Measurements from ENCODE around the gene OSM. TPM values are rescaled to one million over a fixed set of nuclear protein-coding genes. Genes with fewer than 3 reads are reported as not detected.

The OSM gene
- total and polyA plus RNA-seq, 4 donors = 0.39 to 1.9 (median 0.65) TPM

GRCh38 chr22:30214703-30215407 lies 51.8 kb downstream of the OSM start:
- no peak overlapping the region for H3K27ac ChIP-seq (ENCODE audit: low read depth, low read length)
- DNase-seq (ENCODE audit: low read depth in 4 of 6, low spot score in 6 of 6) = no peak
- no peak overlapping the region for H3K4me3 ChIP-seq (ENCODE audit: low read depth, low read length)
- no peaks in the 10 kb centered on the region for H3K36me3 ChIP-seq (ENCODE audit: control insufficient read depth, insufficient read depth, low read length)
- H3K27me3 ChIP-seq (ENCODE audit: control insufficient read depth, insufficient read depth, low read length) = no peaks in the 10 kb centered on the region
- 70% methylated on average over 12 of the region's 12 CpGs for WGBS (ENCODE audit: insufficient coverage)
- H3K4me1 ChIP-seq (ENCODE audit: control insufficient read depth, insufficient read depth, low read length) = peaks cover 40% of the 10 kb centered on the region
- no peaks in the 10 kb centered on the region for H3K9me3 ChIP-seq (ENCODE audit: control insufficient read depth, insufficient read depth, low read length)

- Histone ChIP-seq H3K9me3 (ENCODE audit: control insufficient read depth, insufficient read depth, low read length) (no peaks in the 10 kb centered on the region), H3K27ac (ENCODE audit: low read depth, low read length) (peak overlapping the region; percentile 52), H3K4me1 (ENCODE audit: control insufficient read depth, insufficient read depth, low read length) (peaks cover 50% of the 10 kb centered on the region), H3K27me3 (ENCODE audit: control insufficient read depth, insufficient read depth, low read length) (no peaks in the 10 kb centered on the region), H3K36me3 (ENCODE audit: control insufficient read depth, insufficient read depth, low read length) (no peaks in the 10 kb centered on the region), H3K4me3 (ENCODE audit: low read depth, low read length) (no peak overlapping the region)
- 81% methylated on average over 5 of the region's 8 CpGs for WGBS (ENCODE audit: insufficient coverage)
- DNase-seq (ENCODE audit: low read depth in 4 of 6, low spot score in 6 of 6) = no peak
Measured at GRCh38 chr22:30212996-30213441, 53.6 kb downstream of the OSM start.

Other genes starting within 250 kb of the OSM start
- gene HORMAD2, start 186.4 kb downstream of the OSM start, total RNA-seq = under 1 TPM; 0.11 to 0.59 TPM
- under 1 TPM; 0.15 to 0.86 TPM for gene HORMAD2, start 186.4 kb downstream of the OSM start, polyA plus RNA-seq (ENCODE audit: insufficient read length in 2 of 2)
- under 1 TPM; 0.20 to 0.61 TPM for gene LIF, start 20.1 kb downstream of the OSM start, total RNA-seq
- under 1 TPM; 0.46 to 0.84 TPM for gene LIF, start 20.1 kb downstream of the OSM start, polyA plus RNA-seq (ENCODE audit: insufficient read length in 2 of 2)
- 10 to 100 TPM in 1 of 2 donors, 1 to 10 TPM in 1; 6.6 to 34.9 TPM for gene CASTOR1, start 22.7 kb upstream of the OSM start, total RNA-seq
- gene CASTOR1, start 22.7 kb upstream of the OSM start, polyA plus RNA-seq (ENCODE audit: insufficient read length in 2 of 2) = 10 to 100 TPM; 10.4 to 17.4 TPM
- gene TBC1D10A, start 60.1 kb upstream of the OSM start, total RNA-seq = 10 to 100 TPM in 1 of 2 donors, 1 to 10 TPM in 1; 9.1 to 16.3 TPM
- gene TBC1D10A, start 60.1 kb upstream of the OSM start, polyA plus RNA-seq (ENCODE audit: insufficient read length in 2 of 2) = 10 to 100 TPM; 18.0 to 24.5 TPM
- 10 to 100 TPM; 25.2 to 50.1 TPM for gene SF3A1, start 90.0 kb upstream of the OSM start, total RNA-seq
- 100 to 1,000 TPM; 139 to 140 TPM for gene SF3A1, start 90.0 kb upstream of the OSM start, polyA plus RNA-seq (ENCODE audit: insufficient read length in 2 of 2)
- 1 to 10 TPM; 4.2 to 6.0 TPM for gene CCDC157, start 90.2 kb upstream of the OSM start, total RNA-seq
- 10 to 100 TPM in 1 of 2 donors, 1 to 10 TPM in 1; 9.6 to 10.1 TPM for gene CCDC157, start 90.2 kb upstream of the OSM start, polyA plus RNA-seq (ENCODE audit: insufficient read length in 2 of 2)
- 10 to 100 TPM; 16.0 to 23.6 TPM for gene RNF215, start 120.6 kb upstream of the OSM start, total RNA-seq
- gene RNF215, start 120.6 kb upstream of the OSM start, polyA plus RNA-seq (ENCODE audit: insufficient read length in 2 of 2) = 10 to 100 TPM; 35.0 to 40.5 TPM
- gene SEC14L2, start 130.2 kb upstream of the OSM start, total RNA-seq = 10 to 100 TPM; 11.2 to 14.7 TPM
- 10 to 100 TPM; 21.0 to 22.3 TPM for gene SEC14L2, start 130.2 kb upstream of the OSM start, polyA plus RNA-seq (ENCODE audit: insufficient read length in 2 of 2)
- gene MTFP1, start 158.9 kb upstream of the OSM start, total RNA-seq = 1 to 10 TPM; 2.1 to 9.5 TPM
- gene MTFP1, start 158.9 kb upstream of the OSM start, polyA plus RNA-seq (ENCODE audit: insufficient read length in 2 of 2) = 1 to 10 TPM; 6.3 to 6.5 TPM
- gene SEC14L3, start 205.2 kb upstream of the OSM start, total RNA-seq = not detected
- gene SEC14L3, start 205.2 kb upstream of the OSM start, polyA plus RNA-seq (ENCODE audit: insufficient read length in 2 of 2) = under 1 TPM in 1 of 2 donors, not detected in 1; 0.14 TPM
- under 1 TPM; 0.28 to 0.50 TPM for gene SEC14L4, start 238.8 kb upstream of the OSM start, total RNA-seq
- gene SEC14L4, start 238.8 kb upstream of the OSM start, polyA plus RNA-seq (ENCODE audit: insufficient read length in 2 of 2) = under 1 TPM; 0.32 to 0.38 TPM

Data from spinal cord (tissue), 10 donors.